ENCODE results near the gene HES7.

The HES7 gene

DNA sequence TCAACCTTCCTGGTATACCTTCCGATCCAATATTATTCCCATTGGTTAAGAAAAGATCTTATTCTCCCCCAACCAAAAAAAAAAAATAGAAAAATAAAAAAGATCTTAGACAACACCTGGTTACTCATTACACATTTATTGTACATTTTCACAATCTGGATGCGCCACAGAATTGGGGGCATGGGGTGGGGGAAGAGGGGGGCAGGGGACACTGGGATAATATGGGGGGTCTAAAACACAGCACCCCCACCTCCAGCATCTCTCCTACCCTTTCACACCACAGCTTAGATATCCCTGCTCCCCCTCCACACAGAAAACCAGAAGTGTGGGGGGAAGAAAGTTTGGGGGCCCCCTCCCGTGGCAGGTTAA is 35.1 kb upstream of the HES7 start:
- H3K4me3 ChIP-seq (ENCODE audit: low read depth, low read length) = no peak overlapping the region
- TF ChIP-seq, protein P1, sequence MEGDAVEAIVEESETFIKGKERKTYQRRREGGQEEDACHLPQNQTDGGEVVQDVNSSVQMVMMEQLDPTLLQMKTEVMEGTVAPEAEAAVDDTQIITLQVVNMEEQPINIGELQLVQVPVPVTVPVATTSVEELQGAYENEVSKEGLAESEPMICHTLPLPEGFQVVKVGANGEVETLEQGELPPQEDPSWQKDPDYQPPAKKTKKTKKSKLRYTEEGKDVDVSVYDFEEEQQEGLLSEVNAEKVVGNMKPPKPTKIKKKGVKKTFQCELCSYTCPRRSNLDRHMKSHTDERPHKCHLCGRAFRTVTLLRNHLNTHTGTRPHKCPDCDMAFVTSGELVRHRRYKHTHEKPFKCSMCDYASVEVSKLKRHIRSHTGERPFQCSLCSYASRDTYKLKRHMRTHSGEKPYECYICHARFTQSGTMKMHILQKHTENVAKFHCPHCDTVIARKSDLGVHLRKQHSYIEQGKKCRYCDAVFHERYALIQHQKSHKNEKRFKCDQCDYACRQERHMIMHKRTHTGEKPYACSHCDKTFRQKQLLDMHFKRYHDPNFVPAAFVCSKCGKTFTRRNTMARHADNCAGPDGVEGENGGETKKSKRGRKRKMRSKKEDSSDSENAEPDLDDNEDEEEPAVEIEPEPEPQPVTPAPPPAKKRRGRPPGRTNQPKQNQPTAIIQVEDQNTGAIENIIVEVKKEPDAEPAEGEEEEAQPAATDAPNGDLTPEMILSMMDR (IDR thresholded peaks at IDR 0.05; ENCODE audit: low read depth, low read length) = no peak

DNA sequence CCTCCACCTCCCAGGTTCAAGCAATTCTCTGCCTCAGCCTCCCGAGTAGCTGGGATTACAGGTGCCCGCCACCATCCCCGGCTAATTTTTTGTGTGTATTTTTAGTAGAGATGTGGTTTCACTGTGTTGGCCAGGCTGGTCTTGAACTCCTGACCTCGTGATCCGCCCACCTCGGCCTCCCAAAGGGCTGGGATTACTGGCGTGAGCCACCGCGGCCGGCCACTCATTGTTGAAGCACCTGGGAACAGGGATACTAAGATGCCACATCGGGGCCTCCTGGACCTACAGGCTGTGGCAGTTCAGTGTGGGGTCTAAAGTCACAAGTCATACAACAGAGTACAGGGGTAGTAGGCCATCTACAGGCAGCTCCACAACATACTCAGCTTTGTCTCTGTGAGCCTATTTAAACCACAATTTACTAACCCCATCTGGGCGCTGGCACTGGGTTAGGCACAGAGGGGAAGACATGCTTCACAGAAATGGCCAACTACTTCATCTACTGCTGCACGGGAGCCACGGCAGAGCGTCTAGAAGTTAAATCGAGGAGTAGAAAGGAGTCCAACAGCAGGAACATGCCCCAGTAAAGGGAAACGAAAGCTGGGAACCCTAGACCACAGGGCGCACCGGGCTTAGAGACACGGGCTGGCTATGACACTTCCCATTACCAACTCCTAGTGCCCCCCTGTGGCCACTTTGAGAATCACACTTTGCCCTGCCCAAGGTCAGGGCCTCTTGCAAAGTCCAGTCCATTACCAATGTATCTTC is 34.5 kb upstream of the HES7 start:
- TF ChIP-seq, protein P1 (IDR thresholded peaks at IDR 0.05; ENCODE audit: low read depth, low read length) = peak; percentile 84
- no peak overlapping the region for H3K4me3 ChIP-seq (ENCODE audit: low read depth, low read length)

DNA sequence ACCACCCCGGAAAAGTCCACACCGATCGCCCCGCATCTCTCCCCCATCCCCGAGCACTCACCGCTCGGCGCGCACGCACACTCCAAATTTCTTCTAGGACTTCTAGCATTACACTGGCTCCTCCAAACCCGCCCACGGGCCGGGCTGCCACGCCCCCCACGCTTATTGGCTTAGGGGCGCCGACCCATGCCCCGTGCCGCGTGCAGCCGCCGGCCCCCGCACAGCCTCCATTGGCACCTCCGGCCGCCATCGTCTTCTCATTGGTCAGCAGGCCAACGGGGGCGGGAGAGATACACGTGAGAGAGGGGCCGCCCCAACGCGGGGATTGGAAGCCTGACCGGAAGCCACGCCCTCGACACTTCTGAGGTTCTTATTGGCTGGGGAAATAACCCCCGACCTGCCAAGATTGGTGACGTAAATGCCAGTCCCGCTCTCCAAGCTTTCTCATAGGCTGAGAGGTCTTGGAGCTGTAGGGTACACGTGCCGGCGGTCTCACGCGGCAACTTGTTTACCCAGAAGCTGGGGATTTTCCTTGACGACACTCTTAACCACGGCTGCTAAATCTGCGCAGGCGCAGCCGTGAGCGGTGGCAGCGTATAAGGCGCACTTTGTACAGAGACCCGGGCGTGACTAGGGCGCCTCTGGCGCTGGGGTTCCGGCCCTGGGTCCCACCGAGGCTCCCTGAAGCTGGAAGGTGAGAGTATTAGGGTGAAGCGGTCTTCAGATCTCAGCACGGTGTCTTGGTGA is 32.5 kb upstream of the HES7 start:
- peak overlapping the region; percentile 61 for H3K4me3 ChIP-seq (ENCODE audit: low read depth, low read length)
- TF ChIP-seq, protein P1 (IDR thresholded peaks at IDR 0.05; ENCODE audit: low read depth, low read length) = no peak

DNA sequence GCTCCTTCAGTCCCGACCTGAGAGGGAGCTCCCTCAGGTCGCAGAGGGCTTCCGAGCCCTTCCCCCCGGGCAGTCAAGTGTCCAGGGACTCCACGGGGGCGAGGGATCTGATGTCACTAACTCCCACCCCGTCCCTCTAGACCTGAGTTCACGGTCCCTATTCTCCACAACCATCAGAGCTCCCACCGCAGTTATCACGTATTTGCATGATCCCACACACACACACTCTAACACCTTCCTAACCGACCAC is 32.0 kb upstream of the HES7 start:
- TF ChIP-seq, protein P1 (IDR thresholded peaks at IDR 0.05; ENCODE audit: low read depth, low read length) = no peak
- H3K4me3 ChIP-seq (ENCODE audit: low read depth, low read length) = peak overlapping the region; percentile 61

DNA sequence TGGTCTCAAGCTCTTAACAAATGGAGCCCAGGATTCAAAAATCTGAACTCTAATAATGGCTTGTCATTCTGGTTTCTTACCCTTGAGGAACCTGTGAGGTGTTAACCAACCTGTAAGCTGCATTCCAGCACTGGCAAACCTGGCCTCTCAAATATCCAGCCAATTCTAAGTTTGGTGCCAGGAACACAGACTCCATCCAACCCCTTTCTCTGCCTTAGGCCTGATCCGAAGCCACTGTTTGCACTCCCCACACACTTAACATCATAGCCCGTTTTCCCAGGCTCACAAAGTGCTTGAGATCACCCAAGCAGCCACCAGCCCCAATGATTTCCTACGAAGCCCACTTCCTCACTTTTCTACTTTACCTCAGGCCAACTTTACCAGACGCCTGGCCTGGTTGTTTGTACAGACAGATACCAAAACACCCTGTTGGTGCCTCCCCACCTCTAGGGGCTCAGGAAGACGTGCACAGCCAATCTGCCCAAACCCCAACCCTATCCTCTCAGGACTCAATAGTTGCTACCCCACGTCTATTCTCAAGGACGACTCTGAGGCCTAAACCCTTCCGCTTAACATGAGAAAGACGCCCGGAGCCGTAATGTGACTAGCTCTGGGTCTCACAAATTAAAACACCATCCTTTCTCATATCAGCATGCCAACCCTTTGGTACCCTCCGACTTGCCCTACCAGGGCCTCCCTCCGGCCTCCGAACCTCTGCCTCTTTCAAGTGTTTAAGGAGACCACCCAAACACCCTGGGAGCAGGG is 31.5 kb upstream of the HES7 start:
- TF ChIP-seq, protein P1 (IDR thresholded peaks at IDR 0.05; ENCODE audit: low read depth, low read length) = no peak
- peak overlapping the region; percentile 61 for H3K4me3 ChIP-seq (ENCODE audit: low read depth, low read length)

DNA sequence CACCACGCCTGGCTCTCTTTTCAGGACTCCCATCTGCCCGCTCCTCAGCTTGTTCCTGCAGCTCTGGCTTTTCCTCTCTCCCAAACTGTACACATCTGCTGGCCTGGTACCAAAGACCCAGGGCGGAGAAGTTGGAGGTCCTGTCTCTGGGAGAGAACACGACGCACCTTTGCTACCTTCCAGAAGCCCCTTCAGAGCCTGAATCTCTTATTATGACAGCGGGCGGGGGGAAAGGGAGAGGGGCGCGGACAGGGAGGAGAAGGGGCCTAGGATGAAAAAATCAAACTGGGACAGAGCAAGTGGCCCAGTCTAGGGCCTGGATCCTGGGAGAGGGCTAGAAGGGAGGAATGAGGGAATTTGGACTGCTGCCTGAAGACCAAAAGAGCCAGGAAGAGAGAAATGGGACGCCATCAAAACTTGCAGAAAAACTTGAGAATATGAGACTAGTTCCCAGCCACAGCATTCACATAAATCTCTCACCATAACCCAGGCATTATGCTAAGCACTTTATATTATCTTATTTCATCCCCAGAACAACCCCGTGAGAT is 30.8 kb upstream of the HES7 start:
- H3K4me3 ChIP-seq (ENCODE audit: low read depth, low read length) = no peak overlapping the region
- TF ChIP-seq, protein P1 (IDR thresholded peaks at IDR 0.05; ENCODE audit: low read depth, low read length) = no peak
